Measurements from ENCODE around the gene CAPN6.

The CAPN6 gene

GRCh38 chrX:111270339-111270738 lies at the start of gene CAPN6:
Gene CAPN6 (minus strand): TSS chrX:111270483. CDS start chrX:111263936, 6,547 bp downstream.
- peak; percentile 37 for DNase-seq

GRCh38 chrX:111319451-111319850 lies 49.2 kb upstream of the CAPN6 start:
- DNase-seq, result no peak

GRCh38 chrX:111318901-111319300 lies 48.6 kb upstream of the CAPN6 start:
- no peak for DNase-seq

- DNase-seq, result no peak
Observed at GRCh38 chrX:111309083-111309482, 38.8 kb upstream of the CAPN6 start.

- no peak for DNase-seq
Observed at GRCh38 chrX:111308039-111308438, 37.8 kb upstream of the CAPN6 start.

- DNase-seq, result no peak
Observed at GRCh38 chrX:111302284-111302683, 32.0 kb upstream of the CAPN6 start.

- no peak for DNase-seq
Observed at GRCh38 chrX:111288841-111289240, 18.6 kb upstream of the CAPN6 start.

- DNase-seq, result no peak
Observed at GRCh38 chrX:111284631-111285293, 14.5 kb upstream of the CAPN6 start.

GRCh38 chrX:111283446-111283845 lies 13.2 kb upstream of the CAPN6 start:
- DNase-seq, result no peak

- no peak for DNase-seq
Observed at GRCh38 chrX:111282991-111283390, 12.7 kb upstream of the CAPN6 start.

- no peak for DNase-seq
Observed at GRCh38 chrX:111282139-111282538, 11.9 kb upstream of the CAPN6 start.

- no peak for DNase-seq
Observed at GRCh38 chrX:111268506-111268905, 1.8 kb downstream of the CAPN6 start.

GRCh38 chrX:111265486-111265885 lies 4.8 kb downstream of the CAPN6 start:
- no peak for DNase-seq

GRCh38 chrX:111264385-111264784 lies 5.9 kb downstream of the CAPN6 start:
- DNase-seq, result no peak

GRCh38 chrX:111262086-111262485 lies 8.2 kb downstream of the CAPN6 start:
- DNase-seq, result no peak

- no peak for DNase-seq
Observed at GRCh38 chrX:111260451-111260850, 9.8 kb downstream of the CAPN6 start.

GRCh38 chrX:111259559-111259958 lies 10.7 kb downstream of the CAPN6 start:
- DNase-seq, result no peak

- DNase-seq, result no peak
Observed at GRCh38 chrX:111257733-111258132, 12.6 kb downstream of the CAPN6 start.

GRCh38 chrX:111254896-111255693 lies 15.2 kb downstream of the CAPN6 start:
- DNase-seq, result no peak

- no peak for DNase-seq
Observed at GRCh38 chrX:111244235-111244750, 26.0 kb downstream of the CAPN6 start.

GRCh38 chrX:111216293-111216801 lies 53.9 kb downstream of the CAPN6 start:
- no peak for DNase-seq

GRCh38 chrX:111207851-111208250 lies 62.4 kb downstream of the CAPN6 start:
- no peak for DNase-seq

- DNase-seq, result no peak
Observed at GRCh38 chrX:111200327-111200726, 70.0 kb downstream of the CAPN6 start.

- DNase-seq, result no peak
Observed at GRCh38 chrX:111199505-111199904, 70.8 kb downstream of the CAPN6 start.
